A549 treated with dexamethasone at 1 μM for 4 hours (cell line): ENCODE data around the gene ERICH3. TPM values are rescaled to one million over a fixed set of nuclear protein-coding genes. Genes with fewer than 3 reads are reported as not detected.

Experiments used
- total RNA-seq: library from RNA; stranded (reverse); fragments of 200-300 nt; extraction: Qiagen RNA extraction; gene quantifications from 5 replicates; pipeline ENCODE4 v1.2.3, GENCODE V29; 2022

Gene ERICH3
- total RNA-seq = not detected in 5 replicates

GRCh38 chr1:74673351-74674111 is at the start of gene ERICH3:
Gene ERICH3, minus strand, starts transcription at chr1:74673792. Its CDS starts 273 bp downstream, at chr1:74673519.

Other genes starting within 250 kb of the ERICH3 start
- not detected in 5 replicates for gene LRRC53, start 161.2 kb downstream of the ERICH3 start, total RNA-seq
- gene CRYZ, start 59.3 kb upstream of the ERICH3 start, total RNA-seq = 78.6 to 93.9 TPM (median 84.4 TPM) in 5 replicates
- gene TYW3, start 59.4 kb upstream of the ERICH3 start, total RNA-seq = 14.7 to 20.5 TPM (median 18.2 TPM) in 5 replicates